DMS53 (cell line): ENCODE data around the gene LTV1.
"Not testable (repeated sequence)": the region's sequence is repeated elsewhere in the genome, so short reads cannot be mapped to it uniquely, and the experiment has no call there.

Experiments used
- DNase-seq: peaks from one replicate; lab custom pipeline; 2025; lab: John Stamatoyannopoulos, UW

The LTV1 gene

GRCh38 chr6:143842902-143843676 is at the start of gene LTV1:
Gene LTV1 (plus strand): TSS chr6:143843338. CDS start chr6:143843478, 140 bp downstream.
- DNase-seq = peak; percentile 96

GRCh38 chr6:143796551-143796950 is 46.6 kb upstream of the LTV1 start:
- not testable (repeated sequence) for DNase-seq

GRCh38 chr6:143798487-143798886 is 44.7 kb upstream of the LTV1 start:
- DNase-seq = not testable (repeated sequence)

GRCh38 chr6:143802833-143803565 is 40.1 kb upstream of the LTV1 start:
- DNase-seq = no peak

- no peak for DNase-seq
Measured at GRCh38 chr6:143803769-143804568, 39.2 kb upstream of the LTV1 start.

- no peak for DNase-seq
Measured at GRCh38 chr6:143804835-143805239, 38.3 kb upstream of the LTV1 start.

- no peak for DNase-seq
Measured at GRCh38 chr6:143806282-143807102, 36.6 kb upstream of the LTV1 start.

GRCh38 chr6:143807103-143807772 is 35.9 kb upstream of the LTV1 start:
- no peak for DNase-seq

GRCh38 chr6:143810745-143811144 is 32.4 kb upstream of the LTV1 start:
- DNase-seq = no peak

GRCh38 chr6:143811501-143812157 is 31.5 kb upstream of the LTV1 start:
- DNase-seq = no peak

GRCh38 chr6:143817621-143818020 is 25.5 kb upstream of the LTV1 start:
- DNase-seq = no peak

- DNase-seq = no peak
Measured at GRCh38 chr6:143821359-143821758, 21.8 kb upstream of the LTV1 start.

GRCh38 chr6:143822584-143823024 is 20.5 kb upstream of the LTV1 start:
- DNase-seq = no peak

- peak; percentile 20 for DNase-seq
Measured at GRCh38 chr6:143823548-143823947, 19.6 kb upstream of the LTV1 start.

- no peak for DNase-seq
Measured at GRCh38 chr6:143828572-143828971, 14.6 kb upstream of the LTV1 start.

- DNase-seq = no peak
Measured at GRCh38 chr6:143836150-143836549, 7.0 kb upstream of the LTV1 start.

GRCh38 chr6:143838395-143838794 is 4.7 kb upstream of the LTV1 start:
- no peak for DNase-seq

GRCh38 chr6:143839196-143839595 is 3.9 kb upstream of the LTV1 start:
- DNase-seq = no peak

- no peak for DNase-seq
Measured at GRCh38 chr6:143840595-143841265, 2.4 kb upstream of the LTV1 start.

- peak; percentile 68 for DNase-seq
Measured at GRCh38 chr6:143842461-143842901, 657 bp upstream of the LTV1 start.
